H9 (cell line): ENCODE results near the gene RUNDC3A. TPM values are rescaled to one million over a fixed set of nuclear protein-coding genes. Genes with fewer than 3 reads are reported as not detected.

ENCODE experiments used
- DNase-seq: peaks from one replicate; pipeline ENCODE4 v3.0.0-alpha.2; 2017
- H2AFZ ChIP-seq: one replicate; pipeline ENCODE4 v1.6.1; 2013; ENCODE audit warnings: mild to moderate bottlenecking, low read length, control low read depth, moderate library complexity
- H2AK5ac ChIP-seq: 2 replicates; pipeline ENCODE4 v1.6.1; 2013; ENCODE audit warnings: low read length, control low read depth, mixed read lengths; ENCODE audit not compliant: insufficient read length
- H2BK120ac ChIP-seq: one replicate; pipeline ENCODE4 v1.6.1; 2013; ENCODE audit warnings: low read depth, mild to moderate bottlenecking, low read length, control low read depth, inconsistent platforms; ENCODE audit not compliant: poor library complexity, severe bottlenecking
- H2BK12ac ChIP-seq: 2 replicates; pipeline ENCODE4 v1.6.1; 2013; ENCODE audit warnings: low read length, control low read depth, mixed read lengths, low read depth; ENCODE audit not compliant: insufficient read length
- H2BK15ac ChIP-seq: 2 replicates; pipeline ENCODE4 v1.6.1; 2013; ENCODE audit warnings: low read depth, low read length, control low read depth
- H2BK20ac ChIP-seq: one replicate; pipeline ENCODE4 v1.6.1; 2013; ENCODE audit warnings: low read depth, mild to moderate bottlenecking, low read length, control low read depth, inconsistent platforms; ENCODE audit not compliant: poor library complexity, severe bottlenecking
- H2BK5ac ChIP-seq: 2 replicates; pipeline ENCODE4 v1.6.1; 2013; ENCODE audit warnings: low read length, control low read depth, mixed read lengths; ENCODE audit not compliant: insufficient read length
- H3K14ac ChIP-seq: 2 replicates; pipeline ENCODE4 v1.6.1; 2013; ENCODE audit warnings: low read length, control low read depth; ENCODE audit not compliant: insufficient read depth
- H3K18ac ChIP-seq: 2 replicates; pipeline ENCODE4 v1.6.1; 2013; ENCODE audit warnings: low read depth, mild to moderate bottlenecking, mixed read lengths, low read length, control low read depth; ENCODE audit not compliant: insufficient read length
- H3K23ac ChIP-seq: 2 replicates; pipeline ENCODE4 v1.6.1; 2013; ENCODE audit warnings: low read length, control low read depth, mixed read lengths, low read depth; ENCODE audit not compliant: insufficient read length
- H3K23me2 ChIP-seq: 2 replicates; pipeline ENCODE4 v1.6.1; 2013; ENCODE audit warnings: low read depth, mild to moderate bottlenecking, mixed read lengths, low read length, control low read depth; ENCODE audit not compliant: insufficient read length, poor library complexity, severe bottlenecking
- H3K27ac ChIP-seq: 2 replicates; pipeline ENCODE4 v1.5.1; 2013; ENCODE audit warnings: low read length, control low read depth, mixed read lengths, low read depth; ENCODE audit not compliant: insufficient read length
- H3K27me3 ChIP-seq: 2 replicates; pipeline ENCODE4 v1.6.1; 2013; ENCODE audit warnings: low read length, control low read depth, inconsistent platforms; ENCODE audit not compliant: insufficient read depth
- H3K4ac ChIP-seq: 2 replicates; pipeline ENCODE4 v1.6.1; 2013; ENCODE audit warnings: low read depth, mild to moderate bottlenecking, control low read depth, inconsistent platforms, low read length, moderate library complexity
- H3K4me1 ChIP-seq: 2 replicates; pipeline ENCODE4 v1.6.1; 2013; ENCODE audit warnings: low read length, control low read depth, inconsistent platforms; ENCODE audit not compliant: insufficient read depth
- H3K4me2 ChIP-seq: 2 replicates; pipeline ENCODE4 v1.6.1; 2013; ENCODE audit warnings: low read length, control low read depth, mixed read lengths; ENCODE audit not compliant: insufficient read length, insufficient read depth
- H3K56ac ChIP-seq: 2 replicates; pipeline ENCODE4 v1.6.1; 2013; ENCODE audit warnings: low read depth, mild to moderate bottlenecking, mixed read lengths, low read length, control low read depth; ENCODE audit not compliant: insufficient read length
- H3K79me1 ChIP-seq: 2 replicates; pipeline ENCODE4 v1.6.1; 2013; ENCODE audit warnings: low read depth, mild to moderate bottlenecking, moderate library complexity, low read length, control low read depth, inconsistent platforms; ENCODE audit not compliant: insufficient read depth, poor library complexity, severe bottlenecking
- H3K79me2 ChIP-seq: 2 replicates; pipeline ENCODE4 v1.6.1; 2013; ENCODE audit warnings: low read length, control low read depth, inconsistent platforms; ENCODE audit not compliant: insufficient read depth
- H3K9ac ChIP-seq: 2 replicates; pipeline ENCODE4 v1.6.1; 2013; ENCODE audit warnings: low read length, control low read depth, mixed read lengths; ENCODE audit not compliant: insufficient read length; ENCODE audit errors: extremely low read depth
- H3K9me3 ChIP-seq: one replicate; pipeline ENCODE4 v1.6.1; 2013; ENCODE audit warnings: low read depth, low read length, inconsistent platforms; ENCODE audit not compliant: control insufficient read depth
- H3T11ph ChIP-seq: one replicate; pipeline ENCODE4 v1.6.1; 2013; ENCODE audit warnings: mild to moderate bottlenecking, low read length, control low read depth, inconsistent platforms
- H4K20me1 ChIP-seq: one replicate; pipeline ENCODE4 v1.6.1; 2013; ENCODE audit not compliant: control insufficient read depth, insufficient read length, insufficient read depth
- H4K5ac ChIP-seq: 2 replicates; pipeline ENCODE4 v1.6.1; 2013; ENCODE audit warnings: low read depth, mild to moderate bottlenecking, mixed read lengths, low read length, control low read depth; ENCODE audit not compliant: insufficient read length
- H4K8ac ChIP-seq: replicated peaks from 2 replicates; pipeline ENCODE4 v1.6.1; 2013; ENCODE audit warnings: low read length, control low read depth, mixed read lengths, low read depth; ENCODE audit not compliant: insufficient read length
- H4K91ac ChIP-seq: 2 replicates; pipeline ENCODE4 v1.6.1; 2013; ENCODE audit warnings: low read depth, mild to moderate bottlenecking, moderate library complexity, mixed read lengths, low read length, control low read depth; ENCODE audit not compliant: insufficient read length
- H3K27ac Mint-ChIP-seq, 3 experiments: 2 replicates in 2 of 3; 3 replicates in 1 of 3; pipeline ENCODE4 v1.8.0; 2020 to 2021; ENCODE audit warnings: mixed read lengths in 3 of 3, mild to moderate bottlenecking in 1 of 3, moderate library complexity in 1 of 3
- H3K27me3 Mint-ChIP-seq: 2 replicates; pipeline ENCODE4 v1.8.0; 2021; ENCODE audit warnings: low read depth, mild to moderate bottlenecking, moderate library complexity, mixed read lengths
- H3K36me3 Mint-ChIP-seq, 3 experiments: 2 replicates in 2 of 3; 3 replicates in 1 of 3; pipeline ENCODE4 v1.8.0; 2020 to 2021; ENCODE audit warnings: low read depth in 3 of 3, mixed read lengths in 3 of 3; ENCODE audit not compliant: insufficient read depth in 1 of 3
- H3K4me1 Mint-ChIP-seq, 2 experiments: 2 replicates each; pipeline ENCODE4 v1.8.0; 2020; ENCODE audit warnings: mixed read lengths in 2 of 2
- H3K4me3 Mint-ChIP-seq, 2 experiments: 2 replicates in 1 of 2; 3 replicates in 1 of 2; pipeline ENCODE4 v1.8.0; 2020 to 2021; ENCODE audit warnings: mild to moderate bottlenecking in 2 of 2, mixed read lengths in 2 of 2, moderate library complexity in 1 of 2
- H3K9me3 Mint-ChIP-seq, 2 experiments: 2 replicates in 1 of 2; 3 replicates in 1 of 2; pipeline ENCODE4 v1.8.0; 2020; ENCODE audit warnings: mild to moderate bottlenecking in 2 of 2, mixed read lengths in 2 of 2, moderate library complexity in 1 of 2
- CTCF ChIP-seq: fragments of 200-600 bp; sonication (generic); conservative IDR thresholded peaks from 3 replicates; pipeline ENCODE4 v1.8.0; 2021; ENCODE audit warnings: antibody characterized with exemption, mild to moderate bottlenecking
- WGBS: extraction: QIAGEN DNeasy Blood & Tissue Kit; methylation state at CpG from one replicate; pipeline ENCODE4 v1.1.7; 2013; ENCODE audit warnings: missing lambda C conversion rate, low lambda C conversion rate, mixed read lengths; ENCODE audit not compliant: insufficient read length; ENCODE audit errors: extremely low coverage; 5-methylcytosine and 5-hydroxymethylcytosine counted together
- total RNA-seq: library from RNA; stranded (reverse); gene quantifications from 2 replicates; pipeline ENCODE4 v1.2.1, GENCODE V29; 2021

Gene RUNDC3A
- total RNA-seq, 1 experiment from 2014 or later, result 3.8 TPM

- Histone ChIP-seq H3K4me1 (no peaks in the 10 kb centered on the region), H4K91ac (no peak overlapping the region), H3K23ac (no peak overlapping the region), H2BK12ac (no peak overlapping the region), H2BK5ac (no peak overlapping the region), H4K5ac (no peak overlapping the region), H3T11ph (no peak overlapping the region), H3K56ac (no peak overlapping the region), H3K14ac (no peak overlapping the region), H3K4me2 (no peak overlapping the region), H3K9me3 (no peaks in the 10 kb centered on the region), H2BK15ac (no peak overlapping the region), H2BK20ac (no peak overlapping the region), H3K27ac (no peak overlapping the region), H2AK5ac (no peak overlapping the region), H2BK120ac (no peak overlapping the region), H3K18ac (no peak overlapping the region), H3K79me1 (no peaks in the 10 kb centered on the region), H4K8ac (no peak overlapping the region), H3K4ac (no peak overlapping the region), H2AFZ (no peak overlapping the region), H3K23me2 (no peaks in the 10 kb centered on the region), H3K9ac (no peak overlapping the region), H3K79me2 (no peaks in the 10 kb centered on the region), H3K27me3 (no peaks in the 10 kb centered on the region), H4K20me1 (no peaks in the 10 kb centered on the region)
- Mint-ChIP-seq H3K36me3 (no peaks in the 10 kb centered on the region), H3K4me1 (peaks cover 2 to 8% of the 10 kb centered on the region in 2 experiments), H3K9me3 (no peaks in the 10 kb centered on the region), H3K27me3 (peaks cover 11% of the 10 kb centered on the region), H3K27ac (no peak overlapping the region), H3K4me3 (no peak overlapping the region; a peak in 1 of 5 replicates)
- no peak for TF ChIP-seq CTCF
- DNase-seq, result no peak
- WGBS, result no CpG with 5 or more reads among the region's 7 CpGs
Observed at GRCh38 chr17:44263345-44263902, 45.0 kb upstream of the RUNDC3A start.
